GM18499 (cell line): Measurements from ENCODE around the gene PDE8B.
"Not testable (repeated sequence)": the region's sequence is repeated elsewhere in the genome, so short reads cannot be mapped to it uniquely, and the experiment has no call there.

Source experiments
- ATAC-seq: cut with Tn5 transposase; IDR thresholded peaks from one replicate; pipeline ENCODE4 v1.9.1; 2021; ENCODE audit warnings: moderate number of reproducible peaks; ENCODE audit not compliant: insufficient read depth, unreplicated experiment

PDE8B gene

DNA sequence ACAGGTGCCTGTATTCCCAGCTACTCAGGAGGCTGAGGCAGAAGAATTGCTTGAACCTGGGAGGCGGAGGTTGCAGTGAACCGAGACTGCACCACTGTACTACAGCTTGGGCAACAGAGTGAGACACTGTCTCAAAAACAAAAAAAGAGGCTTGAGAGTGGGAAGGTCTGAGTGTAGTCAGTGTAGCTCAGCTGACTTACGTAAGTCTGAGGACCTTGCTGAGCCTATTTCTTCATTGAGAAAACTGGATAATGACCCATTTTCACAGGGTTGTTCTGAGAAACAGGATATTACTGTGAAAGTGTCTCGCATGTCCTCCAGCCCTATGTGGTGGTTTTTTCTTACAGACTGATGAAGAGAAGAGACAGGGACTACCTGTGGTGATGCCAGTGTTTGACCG, 214.9 kb downstream of the PDE8B start:
- no peak for ATAC-seq

GRCh38 chr5:77425998-77426659, 215.6 kb downstream of the PDE8B start:
- no peak for ATAC-seq

- no peak for ATAC-seq
Observed at GRCh38 chr5:77426670-77427069, 216.2 kb downstream of the PDE8B start.

GRCh38 chr5:77427998-77428397, 217.5 kb downstream of the PDE8B start:
- ATAC-seq: no peak

GRCh38 chr5:77428526-77428925, 218.0 kb downstream of the PDE8B start:
- ATAC-seq: no peak

DNA sequence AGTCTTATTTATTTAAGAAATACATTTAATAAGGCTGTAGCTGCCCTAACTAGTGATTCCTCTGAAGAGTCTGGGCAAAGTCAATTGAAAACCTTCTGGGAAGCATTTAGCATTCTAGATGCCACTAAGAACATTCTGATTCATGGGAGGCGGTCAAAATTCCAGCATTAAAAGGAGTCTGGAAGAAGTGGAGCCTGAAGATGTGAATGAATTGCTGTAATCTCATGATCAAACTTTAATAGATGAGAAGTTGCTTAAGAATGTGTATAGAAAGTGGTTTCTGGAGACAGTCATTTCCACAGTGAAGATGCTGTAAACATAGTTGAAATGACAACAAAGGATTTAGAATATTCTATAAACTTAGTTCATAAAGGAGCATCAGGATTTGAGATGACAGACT, 220.2 kb downstream of the PDE8B start:
- no peak for ATAC-seq

GRCh38 chr5:77431286-77431685, 220.8 kb downstream of the PDE8B start:
- ATAC-seq: no peak

DNA sequence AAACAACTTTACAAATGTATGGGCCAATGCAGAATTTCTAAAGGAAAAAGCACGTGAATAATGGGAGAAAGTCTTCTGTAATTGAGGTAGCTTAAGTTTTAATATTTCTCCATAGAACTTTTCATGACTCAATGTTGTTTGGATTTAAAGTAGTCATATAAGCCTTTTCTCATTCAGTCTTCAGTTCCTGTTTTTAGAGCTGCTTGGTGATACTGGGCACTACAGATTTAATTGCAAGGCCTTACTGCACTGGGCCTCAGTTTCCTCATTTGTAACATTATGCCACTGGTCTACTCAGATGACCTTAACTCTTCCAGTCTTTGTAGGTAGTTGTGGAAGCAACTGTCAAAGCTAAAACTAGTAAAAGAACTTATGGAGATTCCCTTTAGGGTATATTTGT, 221.2 kb downstream of the PDE8B start:
- no peak for ATAC-seq

DNA sequence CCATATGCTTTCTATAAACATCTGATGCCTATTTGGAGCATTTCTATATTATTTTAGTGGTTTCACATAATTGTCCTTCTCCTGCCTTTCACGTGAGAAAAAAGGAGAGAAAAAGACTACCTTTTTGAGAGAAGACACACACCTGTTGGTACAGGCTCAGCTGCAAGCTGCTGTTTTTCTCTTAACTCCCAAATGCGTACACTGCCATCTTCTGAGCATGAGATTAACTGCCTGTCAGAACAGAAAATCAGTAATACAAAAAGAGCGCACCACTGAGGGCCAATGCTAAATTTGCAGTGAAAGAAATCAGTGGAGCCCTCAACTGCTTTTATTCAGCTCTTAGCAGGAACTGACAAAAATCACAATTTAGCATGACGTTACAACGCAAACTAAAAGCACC, 226.7 kb downstream of the PDE8B start:
- ATAC-seq: no peak

DNA sequence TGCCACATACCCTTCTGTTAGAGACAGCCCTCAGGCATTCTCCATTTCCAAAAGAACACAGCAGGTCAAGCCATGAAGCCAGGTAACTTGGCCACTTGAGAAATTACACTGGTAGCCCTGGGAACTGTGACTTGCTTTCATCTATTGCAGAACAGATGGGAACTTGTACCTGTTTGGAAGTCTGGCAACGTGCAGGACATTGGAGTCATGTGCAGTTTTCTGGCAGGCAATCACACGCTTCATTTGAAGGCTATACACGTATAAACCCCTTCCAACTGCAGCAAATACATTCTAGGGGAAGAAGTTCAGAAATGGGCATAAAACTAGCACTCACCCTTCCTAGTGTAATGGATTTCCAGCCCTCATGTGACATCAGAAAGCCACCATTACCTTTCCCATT, 227.6 kb downstream of the PDE8B start:
- ATAC-seq: no peak

DNA sequence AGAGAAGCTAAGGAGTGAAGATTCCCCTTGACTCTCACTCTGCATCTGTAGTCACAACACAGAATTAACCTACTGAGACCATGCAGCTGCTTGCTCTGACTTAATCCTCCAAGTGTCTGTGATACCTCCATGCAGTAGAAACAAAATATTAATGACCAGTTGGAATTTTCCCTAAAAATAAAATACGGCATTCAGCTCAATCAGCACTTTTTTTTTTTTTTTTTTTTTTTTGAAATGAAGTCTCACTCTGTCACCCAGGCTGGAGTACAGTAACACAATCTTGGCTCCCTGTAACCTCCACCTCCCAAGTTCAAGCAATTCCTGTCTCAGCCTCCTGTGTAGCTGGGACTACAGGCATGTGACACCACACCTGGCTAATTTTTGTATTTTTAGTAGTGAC, 233.2 kb downstream of the PDE8B start:
- ATAC-seq: no peak

DNA sequence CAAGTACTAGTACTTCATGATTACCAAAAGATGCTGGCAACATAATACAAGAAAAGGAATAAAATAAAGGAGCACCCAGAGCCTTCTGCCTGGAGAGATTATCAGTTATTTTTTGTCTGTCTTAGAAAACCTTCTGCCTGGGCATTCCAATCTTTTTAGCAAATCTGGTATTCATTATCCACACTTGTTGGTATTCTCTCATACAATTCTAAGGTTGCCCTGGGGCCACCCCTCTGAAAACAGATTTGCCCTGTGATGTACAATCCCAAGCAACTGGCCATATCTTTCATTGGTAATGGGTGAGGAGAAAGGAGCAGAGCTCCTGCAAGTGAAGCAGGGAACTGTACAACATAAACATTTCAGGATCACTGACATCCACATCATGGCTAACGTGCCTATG, 233.9 kb downstream of the PDE8B start:
- ATAC-seq: no peak

DNA sequence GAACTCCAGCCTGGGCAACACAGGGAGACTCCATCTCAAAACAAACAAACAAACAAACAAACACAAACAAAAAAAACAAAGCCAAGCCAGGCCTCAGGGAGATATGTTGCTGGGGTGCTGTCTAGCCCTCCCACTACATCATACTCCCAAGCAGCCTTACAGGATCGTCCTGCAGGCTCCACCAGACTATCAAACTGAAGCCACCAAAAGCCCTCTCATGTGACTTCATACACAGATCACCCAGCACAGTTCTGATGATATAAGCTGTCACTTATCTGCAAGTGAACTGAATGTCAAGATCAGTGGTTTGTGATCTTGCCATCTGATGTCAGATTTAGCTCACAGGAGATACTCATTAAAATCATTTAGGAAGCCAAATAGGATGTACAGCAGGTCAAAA, 238.4 kb downstream of the PDE8B start:
- ATAC-seq: no peak

- ATAC-seq: no peak
Observed at GRCh38 chr5:77449277-77449676, 238.8 kb downstream of the PDE8B start.

DNA sequence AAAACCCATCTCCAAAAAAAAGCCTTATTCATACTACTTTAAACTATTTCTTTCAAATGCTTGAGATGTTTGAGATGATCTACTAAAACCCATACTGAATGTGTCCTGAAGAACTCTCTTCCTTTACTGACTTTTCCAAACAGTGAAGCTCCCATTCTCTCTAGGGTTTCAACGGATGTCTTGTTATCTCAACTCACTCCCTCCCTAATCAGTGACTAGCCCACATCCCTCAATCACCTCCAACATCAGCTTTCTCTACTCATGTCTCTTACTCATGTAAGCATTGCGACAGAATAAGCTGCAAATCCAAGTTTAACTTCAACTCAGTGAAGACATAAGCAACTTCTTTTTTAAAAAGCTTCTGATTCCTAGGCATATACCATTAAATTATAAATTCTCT, 239.5 kb downstream of the PDE8B start:
- ATAC-seq: no peak

GRCh38 chr5:77452351-77452750, 241.9 kb downstream of the PDE8B start:
- no peak for ATAC-seq

DNA sequence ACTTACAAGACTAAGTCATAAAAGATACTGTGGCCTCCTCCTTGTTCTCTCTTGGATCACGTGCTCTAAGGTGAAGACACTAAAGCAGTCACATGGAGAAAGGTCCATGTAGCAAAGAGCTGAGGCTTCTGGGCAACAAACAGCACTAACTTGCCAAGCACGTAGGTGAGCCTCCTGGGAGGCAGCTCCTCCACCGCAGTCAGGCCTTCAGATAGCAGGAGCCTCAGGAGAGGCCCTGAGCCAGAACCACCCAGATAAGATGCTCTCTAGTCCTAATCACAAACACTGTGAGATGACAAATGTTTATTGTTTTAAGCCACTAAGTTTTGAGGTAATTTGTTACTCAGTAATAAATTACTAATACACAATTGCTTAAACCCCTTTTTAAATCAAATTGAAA, 243.6 kb downstream of the PDE8B start:
- no peak for ATAC-seq

DNA sequence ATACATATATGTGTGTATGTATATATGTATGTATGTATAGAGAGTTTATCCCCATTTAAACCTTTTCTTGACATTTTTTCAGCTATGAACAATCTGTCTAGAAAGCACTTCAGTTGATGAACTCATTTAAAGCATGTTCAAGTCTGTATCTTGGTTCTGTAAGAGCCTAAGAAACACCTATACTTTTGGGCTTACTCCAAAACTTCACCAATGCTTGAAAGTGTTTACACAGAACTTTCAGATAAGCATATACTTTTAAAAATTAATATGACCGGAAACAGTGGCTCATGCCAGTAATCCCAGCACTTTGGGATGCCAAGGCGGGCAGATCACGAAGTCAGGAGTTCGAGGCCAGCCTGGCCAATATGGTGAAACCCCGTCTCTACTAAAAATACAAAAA, 250.8 kb downstream of the PDE8B start:
- ATAC-seq: no peak

- ATAC-seq: no peak
Observed at GRCh38 chr5:77463905-77464304, 253.4 kb downstream of the PDE8B start.

DNA sequence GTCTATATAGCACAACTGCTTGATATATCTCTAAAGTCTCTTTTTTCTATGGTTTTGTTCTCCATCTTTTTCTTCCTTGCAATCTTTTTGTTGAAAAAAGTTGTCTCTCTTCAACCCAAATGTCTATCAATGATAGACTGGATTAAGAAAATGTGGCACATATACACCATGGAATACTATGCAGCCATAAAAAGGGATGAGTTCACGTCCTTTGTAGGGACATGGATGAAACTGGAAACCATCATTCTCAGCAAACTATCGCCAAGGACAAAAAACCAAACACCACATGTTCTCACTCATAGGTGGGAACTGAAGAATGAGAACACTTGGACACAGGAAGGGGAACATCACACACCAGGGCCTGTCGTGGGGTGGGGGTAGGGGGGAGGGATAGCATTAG, 258.4 kb downstream of the PDE8B start:
- not testable (repeated sequence) for ATAC-seq

DNA sequence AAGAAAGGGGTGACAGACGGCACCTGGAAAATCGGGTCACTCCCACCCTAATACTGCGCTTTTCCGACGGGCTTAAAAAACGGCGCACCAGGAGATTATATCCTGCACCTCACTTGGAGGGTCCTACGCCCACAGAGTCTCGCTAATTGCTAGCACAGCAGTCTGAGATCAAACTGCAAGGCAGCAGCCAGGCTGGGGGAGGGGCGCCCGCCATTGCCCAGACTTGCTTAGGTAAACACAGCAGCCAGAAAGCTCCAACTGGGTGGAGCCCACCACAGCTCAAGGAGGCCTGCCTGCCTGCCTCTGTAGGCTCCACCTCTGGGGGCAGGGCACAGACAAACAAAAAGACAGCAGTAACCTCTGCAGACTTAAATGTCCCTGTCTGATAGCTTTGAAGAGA, 264.6 kb downstream of the PDE8B start:
- ATAC-seq: not testable (repeated sequence)
